ENCODE measurements around the gene BATF3. TPM values are rescaled to one million over a fixed set of nuclear protein-coding genes. Genes with fewer than 3 reads are reported as not detected.

Gene BATF3
- total RNA-seq, 1 donor from 2014 or later: 0.53 TPM

DNA sequence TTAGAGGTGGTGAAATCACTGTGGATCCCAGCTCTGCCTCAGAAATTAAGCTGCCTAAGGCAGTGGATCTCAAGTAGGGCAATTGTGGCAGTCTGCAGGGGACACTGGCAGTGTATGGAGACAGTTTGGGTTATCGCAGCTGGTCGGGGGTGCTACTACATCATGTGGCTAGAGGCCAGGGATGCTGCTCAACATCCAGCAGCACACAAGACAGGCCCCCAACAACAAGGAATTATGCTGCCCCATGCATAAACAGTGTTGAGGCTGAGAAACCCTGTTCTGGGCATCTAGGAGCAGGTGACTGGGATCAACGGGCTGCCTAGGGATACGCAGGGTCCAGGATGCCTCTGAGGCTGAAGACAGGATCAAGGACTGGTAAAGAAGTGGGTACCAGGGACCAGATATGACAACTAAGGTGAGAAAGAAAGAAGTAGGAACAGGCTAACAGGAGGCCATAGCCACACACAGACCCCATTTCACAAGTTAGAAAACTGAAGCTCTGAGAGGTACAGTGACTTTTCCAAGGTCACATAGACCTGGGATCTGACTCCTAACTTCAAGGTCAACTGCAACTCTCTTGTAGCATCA is 8.7 kb downstream of the BATF3 start:
- Mint-ChIP-seq H3K36me3 (ENCODE audit: insufficient read depth) (no peaks in the 10 kb centered on the region), H3K27ac (no peak overlapping the region), H3K4me1 (ENCODE audit: low read depth) (no peaks in the 10 kb centered on the region), H3K4me3 (ENCODE audit: low read depth) (no peak overlapping the region), H3K9me3 (ENCODE audit: low read depth) (no peaks in the 10 kb centered on the region), H3K27me3 (peaks cover 37% of the 10 kb centered on the region)
- DNase-seq (ENCODE audit: low spot score, unreplicated experiment): no peak
- TF ChIP-seq, protein P1, sequence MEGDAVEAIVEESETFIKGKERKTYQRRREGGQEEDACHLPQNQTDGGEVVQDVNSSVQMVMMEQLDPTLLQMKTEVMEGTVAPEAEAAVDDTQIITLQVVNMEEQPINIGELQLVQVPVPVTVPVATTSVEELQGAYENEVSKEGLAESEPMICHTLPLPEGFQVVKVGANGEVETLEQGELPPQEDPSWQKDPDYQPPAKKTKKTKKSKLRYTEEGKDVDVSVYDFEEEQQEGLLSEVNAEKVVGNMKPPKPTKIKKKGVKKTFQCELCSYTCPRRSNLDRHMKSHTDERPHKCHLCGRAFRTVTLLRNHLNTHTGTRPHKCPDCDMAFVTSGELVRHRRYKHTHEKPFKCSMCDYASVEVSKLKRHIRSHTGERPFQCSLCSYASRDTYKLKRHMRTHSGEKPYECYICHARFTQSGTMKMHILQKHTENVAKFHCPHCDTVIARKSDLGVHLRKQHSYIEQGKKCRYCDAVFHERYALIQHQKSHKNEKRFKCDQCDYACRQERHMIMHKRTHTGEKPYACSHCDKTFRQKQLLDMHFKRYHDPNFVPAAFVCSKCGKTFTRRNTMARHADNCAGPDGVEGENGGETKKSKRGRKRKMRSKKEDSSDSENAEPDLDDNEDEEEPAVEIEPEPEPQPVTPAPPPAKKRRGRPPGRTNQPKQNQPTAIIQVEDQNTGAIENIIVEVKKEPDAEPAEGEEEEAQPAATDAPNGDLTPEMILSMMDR (IDR thresholded peaks at IDR 0.05; ENCODE audit: unreplicated experiment): no peak

DNA sequence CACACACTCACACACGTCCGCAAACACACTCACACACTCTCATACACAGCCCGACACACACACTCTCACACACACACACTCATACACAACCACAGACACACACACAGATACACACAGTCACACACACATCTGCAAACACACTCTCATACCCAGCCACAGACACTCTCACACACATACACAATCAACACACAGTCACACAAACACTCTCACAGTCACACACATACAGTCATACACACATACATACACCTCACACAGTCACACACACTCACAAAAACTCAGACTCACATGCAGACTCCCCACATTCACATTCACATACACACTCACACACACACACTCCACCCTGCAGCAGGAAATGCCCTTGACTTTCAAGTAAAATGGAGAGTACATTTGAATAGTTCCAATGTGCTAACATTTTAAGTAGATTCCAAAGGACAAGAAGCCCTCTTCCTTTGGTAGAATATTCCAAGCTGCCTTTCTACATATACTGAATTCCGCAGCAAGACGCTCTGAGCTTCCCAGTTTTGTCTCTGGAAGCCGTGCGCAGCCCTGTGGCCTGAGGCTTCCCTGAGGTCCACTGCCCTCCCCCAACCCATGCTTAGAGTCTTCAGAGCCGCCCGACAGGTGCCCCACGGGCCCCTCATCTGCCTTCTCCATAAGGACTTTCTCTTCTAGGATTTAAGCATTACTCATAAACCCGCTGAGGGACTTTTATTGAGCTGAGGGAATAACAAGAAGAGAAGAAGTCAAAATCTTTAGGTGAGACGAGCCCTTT is 9.7 kb downstream of the BATF3 start:
- Mint-ChIP-seq H3K4me3 (ENCODE audit: low read depth) (no peak overlapping the region), H3K36me3 (ENCODE audit: insufficient read depth) (no peaks in the 10 kb centered on the region), H3K27ac (no peak overlapping the region), H3K9me3 (ENCODE audit: low read depth) (no peaks in the 10 kb centered on the region), H3K4me1 (ENCODE audit: low read depth) (no peaks in the 10 kb centered on the region), H3K27me3 (peaks cover 39% of the 10 kb centered on the region)
- no peak for DNase-seq (ENCODE audit: low spot score, unreplicated experiment)
- TF ChIP-seq, protein P1 (IDR thresholded peaks at IDR 0.05; ENCODE audit: unreplicated experiment): no peak

DNA sequence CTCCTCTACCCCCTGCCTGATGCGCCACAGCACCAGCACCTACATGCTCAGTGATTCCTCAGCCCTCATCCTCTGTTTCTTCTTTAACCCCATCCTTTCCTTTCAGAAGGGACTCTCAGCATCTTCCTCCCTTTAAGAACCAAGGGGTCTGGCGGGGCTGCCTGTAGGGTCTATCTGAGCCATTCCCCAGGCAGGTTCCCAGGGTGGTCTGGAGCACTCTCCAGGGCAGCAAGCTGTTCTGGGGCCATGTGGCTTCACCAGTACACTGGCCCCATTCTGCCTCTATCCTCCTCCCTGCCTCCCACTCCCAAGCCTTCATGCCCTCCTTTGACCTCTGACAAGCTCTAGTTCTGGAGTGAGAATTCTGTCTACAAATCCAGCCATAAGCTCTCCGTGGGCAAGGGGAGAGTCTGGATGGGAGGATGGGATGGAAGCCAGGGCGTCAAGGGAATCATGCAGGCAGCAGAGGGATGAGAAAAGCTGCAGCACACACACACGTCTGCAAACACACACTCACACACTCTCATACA is 10.4 kb downstream of the BATF3 start:
- DNase-seq (ENCODE audit: low spot score, unreplicated experiment): no peak
- Mint-ChIP-seq H3K4me3 (ENCODE audit: low read depth) (no peak overlapping the region), H3K9me3 (ENCODE audit: low read depth) (no peaks in the 10 kb centered on the region), H3K27ac (no peak overlapping the region), H3K4me1 (ENCODE audit: low read depth) (no peaks in the 10 kb centered on the region), H3K27me3 (peaks cover 38% of the 10 kb centered on the region), H3K36me3 (ENCODE audit: insufficient read depth) (no peaks in the 10 kb centered on the region)
- TF ChIP-seq, protein P1 (IDR thresholded peaks at IDR 0.05; ENCODE audit: unreplicated experiment): no peak

DNA sequence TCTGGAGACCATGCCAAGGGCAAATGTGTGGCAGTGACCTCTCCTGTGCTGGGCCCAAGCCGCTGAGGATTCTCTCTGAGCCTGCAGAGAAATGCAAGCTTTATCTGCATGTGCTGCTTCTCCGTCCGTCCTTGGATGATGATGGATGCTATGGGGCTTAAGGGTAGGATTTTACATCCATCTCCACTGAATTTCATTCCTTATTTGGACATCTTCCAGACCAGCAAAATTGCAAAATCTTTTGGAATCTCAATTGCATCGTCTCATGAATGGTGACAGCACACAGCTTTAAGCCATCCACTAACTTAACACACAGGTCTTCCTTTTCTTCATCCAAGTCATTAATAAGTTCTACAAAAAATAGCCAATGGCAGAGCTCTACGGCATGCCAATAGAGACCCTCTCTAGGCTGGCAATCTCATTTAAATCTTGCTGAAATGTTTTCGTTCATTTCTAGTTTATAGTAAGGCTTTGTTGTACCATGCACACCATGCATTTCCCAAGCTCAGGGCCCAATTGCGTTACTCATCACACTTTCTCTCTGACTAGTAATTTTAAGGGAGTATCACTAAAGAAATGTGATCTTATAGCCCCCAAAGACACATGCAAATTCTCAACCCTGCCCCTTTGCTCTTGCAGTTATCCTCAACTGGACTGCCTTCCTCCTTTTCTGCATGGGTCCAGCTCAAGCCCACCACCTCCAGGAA is 11.1 kb downstream of the BATF3 start:
- Mint-ChIP-seq H3K27ac (no peak overlapping the region), H3K27me3 (peaks cover 36% of the 10 kb centered on the region)

DNA sequence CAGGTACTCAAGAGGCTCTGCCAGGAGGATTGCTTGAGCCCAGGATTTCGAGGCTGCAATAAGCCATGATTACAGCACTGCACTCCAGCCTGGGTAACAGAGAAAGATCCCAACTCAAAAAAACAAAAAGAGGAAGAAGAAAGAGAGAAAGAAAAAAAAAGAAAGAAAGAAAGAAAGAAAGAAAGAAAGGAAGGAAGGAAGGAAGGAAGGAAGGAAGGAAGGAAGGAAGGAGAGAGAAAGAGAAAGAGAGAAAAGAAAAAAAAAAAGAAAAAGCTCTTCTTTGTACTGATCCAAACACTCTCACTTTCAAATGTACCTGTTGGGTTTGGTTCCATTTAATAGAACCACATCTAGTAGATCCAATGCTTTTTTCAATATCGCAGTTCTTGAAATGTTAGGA is 11.8 kb downstream of the BATF3 start:
- DNase-seq (ENCODE audit: low spot score, unreplicated experiment): no peak
- H3K27me3 Mint-ChIP-seq: peaks cover 31% of the 10 kb centered on the region
- TF ChIP-seq, protein P1 (IDR thresholded peaks at IDR 0.05; ENCODE audit: unreplicated experiment): no peak
- H3K27ac Mint-ChIP-seq: no peak overlapping the region
- H3K9me3 Mint-ChIP-seq (ENCODE audit: low read depth): no peaks in the 10 kb centered on the region
- no peaks in the 10 kb centered on the region for H3K36me3 Mint-ChIP-seq (ENCODE audit: insufficient read depth)
- H3K4me1 Mint-ChIP-seq (ENCODE audit: low read depth): peaks cover 5% of the 10 kb centered on the region
- no peak overlapping the region for H3K4me3 Mint-ChIP-seq (ENCODE audit: low read depth)

More for the DNA sequence above, 11.1 kb downstream of the BATF3 start:
- Mint-ChIP-seq H3K4me3 (ENCODE audit: low read depth) (no peak overlapping the region), H3K36me3 (ENCODE audit: insufficient read depth) (no peaks in the 10 kb centered on the region), H3K4me1 (ENCODE audit: low read depth) (peaks cover 5% of the 10 kb centered on the region), H3K9me3 (ENCODE audit: low read depth) (no peaks in the 10 kb centered on the region)
- DNase-seq (ENCODE audit: low spot score, unreplicated experiment): no peak
- TF ChIP-seq, protein P1 (IDR thresholded peaks at IDR 0.05; ENCODE audit: unreplicated experiment): no peak

Measured in progenitor cell of endocrine pancreas (in vitro differentiated cells).